ENCODE measurements around the gene CCDC127.
"Not testable (repeated sequence)": the region's sequence is repeated elsewhere in the genome, so short reads cannot be mapped to it uniquely, and the experiment has no call there.

CCDC127 gene, protein sequence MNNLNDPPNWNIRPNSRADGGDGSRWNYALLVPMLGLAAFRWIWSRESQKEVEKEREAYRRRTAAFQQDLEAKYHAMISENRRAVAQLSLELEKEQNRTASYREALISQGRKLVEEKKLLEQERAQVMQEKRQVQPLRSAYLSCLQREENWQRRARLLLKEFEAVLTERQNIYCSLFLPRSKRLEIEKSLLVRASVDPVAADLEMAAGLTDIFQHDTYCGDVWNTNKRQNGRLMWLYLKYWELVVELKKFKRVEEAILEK

DNA sequence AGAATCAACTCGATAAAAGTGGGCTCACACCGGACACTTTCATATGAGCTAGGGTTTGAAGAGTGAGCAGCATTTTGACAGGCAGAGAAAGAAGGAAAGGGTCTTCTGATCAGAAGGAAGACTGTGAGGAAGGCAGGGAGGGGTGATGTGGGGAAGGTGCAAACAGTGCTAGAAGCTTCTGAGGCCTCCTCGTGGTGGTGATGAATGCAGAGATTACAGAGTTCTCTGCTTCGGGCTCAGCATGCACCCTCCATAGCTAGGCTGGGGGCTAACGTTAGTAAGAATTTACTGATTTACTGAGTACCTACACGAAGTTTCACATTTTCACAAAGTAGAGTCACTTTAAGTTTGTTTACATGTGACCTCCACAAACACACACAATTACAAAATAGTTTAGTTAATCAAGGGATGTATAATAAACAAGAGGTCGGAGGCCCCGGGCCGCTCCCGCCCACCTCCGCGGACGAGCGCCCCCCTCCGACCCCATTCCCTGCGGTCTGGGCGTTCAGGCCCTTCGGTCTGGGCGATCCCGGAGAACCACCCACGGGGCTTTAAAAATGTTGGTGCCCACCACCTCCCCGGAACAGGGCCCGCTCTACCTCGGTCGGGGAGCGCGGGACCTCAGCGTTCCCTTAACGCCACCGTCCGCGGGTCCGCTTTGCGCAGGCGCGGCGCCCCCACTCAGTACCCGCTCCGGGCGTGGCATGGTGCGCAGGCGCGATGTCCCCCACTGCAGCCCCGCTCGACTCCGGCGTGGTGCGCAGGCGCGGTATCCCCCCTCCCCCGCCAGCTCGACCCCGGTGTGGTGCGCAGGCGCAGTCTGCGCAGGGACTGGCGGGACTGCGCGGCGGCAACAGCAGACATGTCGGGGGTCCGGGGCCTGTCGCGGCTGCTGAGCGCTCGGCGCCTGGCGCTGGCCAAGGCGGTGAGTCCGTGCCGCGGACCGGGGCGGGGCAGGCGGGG is at the start of gene CCDC127, which contains the start of gene SDHA:
TSS of gene CCDC127 (minus strand) at position 660 of the 963 bp plus-strand sequence. CDS start 1,304 bp downstream, outside the sequence.
TSS of gene SDHA (plus strand) at position 827 of the 963 bp plus-strand sequence. CDS start at position 863, 36 bp downstream.
- H3K27me3 Mint-ChIP-seq (ENCODE audit: low read depth, poor library complexity), result not testable (repeated sequence)
- peak within 1 kb of the TSS; percentile 66 for H3K27ac Mint-ChIP-seq

DNA sequence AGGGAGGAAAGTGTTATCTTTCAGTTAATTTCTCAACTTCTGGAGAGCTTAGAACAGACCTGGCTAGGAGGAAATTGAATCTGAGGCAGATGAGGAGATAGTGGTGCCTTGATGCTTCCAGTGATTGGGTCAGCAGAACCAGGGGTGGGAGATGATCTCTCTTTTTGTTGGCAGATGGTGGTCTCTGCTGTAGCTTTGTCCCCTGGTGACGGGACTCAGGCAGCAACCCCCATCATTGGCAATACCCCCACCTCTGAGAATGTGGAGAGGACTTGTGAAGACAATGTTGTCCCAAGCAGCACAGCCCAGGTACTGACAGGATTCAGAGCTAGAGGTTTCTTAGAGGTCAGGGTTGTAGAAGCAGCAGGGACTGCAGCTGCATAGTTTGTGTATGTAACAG is 49.8 kb upstream of the CCDC127 start:
- no peak for TF ChIP-seq CTCF (IDR thresholded peaks at IDR 0.05)
- Mint-ChIP-seq H3K4me3 (no peak overlapping the region), H3K4me1 (peaks cover 26% of the 10 kb centered on the region), H3K9me3 (no peaks in the 10 kb centered on the region), H3K36me3 (ENCODE audit: low read depth) (peaks cover 17% of the 10 kb centered on the region), H3K27me3 (ENCODE audit: low read depth, poor library complexity) (no peaks in the 10 kb centered on the region), H3K27ac (peak overlapping the region; percentile 30)
- DNase-seq, result no peak

More for the DNA sequence above, at the start of gene CCDC127, which contains the start of gene SDHA:
- DNase-seq, result peak; percentile 100
- H3K4me1 Mint-ChIP-seq, result peaks cover 56% of the 10 kb centered on the region
- not testable (repeated sequence) for H3K9me3 Mint-ChIP-seq
- peak within 1 kb of the TSS; percentile 93 for H3K4me3 Mint-ChIP-seq
- peak; percentile 22 for TF ChIP-seq CTCF (IDR thresholded peaks at IDR 0.05)
- peaks cover 23% of the 10 kb centered on the region for H3K36me3 Mint-ChIP-seq (ENCODE audit: low read depth)

- H3K9me3 Mint-ChIP-seq, H3K27ac Mint-ChIP-seq: not testable (repeated sequence)
- H3K4me1 Mint-ChIP-seq, result peaks cover 18% of the 10 kb centered on the region
Observed at GRCh38 chr5:266311-267026, 48.5 kb upstream of the CCDC127 start.

GRCh38 chr5:264338-264737 is 46.4 kb upstream of the CCDC127 start:
- Mint-ChIP-seq H3K36me3 (ENCODE audit: low read depth) (peaks cover 29% of the 10 kb centered on the region), H3K4me3 (no peak overlapping the region), H3K4me1 (peaks cover 3% of the 10 kb centered on the region), H3K27me3 (ENCODE audit: low read depth, poor library complexity) (peaks cover 4% of the 10 kb centered on the region), H3K27ac (no peak overlapping the region), H3K9me3 (peaks cover 10% of the 10 kb centered on the region)
- no peak for DNase-seq
- no peak for TF ChIP-seq CTCF (IDR thresholded peaks at IDR 0.05)

More at GRCh38 chr5:266311-267026, 48.5 kb upstream of the CCDC127 start:
- DNase-seq; H3K4me3 Mint-ChIP-seq; H3K27me3 Mint-ChIP-seq (ENCODE audit: low read depth, poor library complexity): not testable (repeated sequence)
- H3K36me3 Mint-ChIP-seq (ENCODE audit: low read depth), result peaks cover 26% of the 10 kb centered on the region

DNA sequence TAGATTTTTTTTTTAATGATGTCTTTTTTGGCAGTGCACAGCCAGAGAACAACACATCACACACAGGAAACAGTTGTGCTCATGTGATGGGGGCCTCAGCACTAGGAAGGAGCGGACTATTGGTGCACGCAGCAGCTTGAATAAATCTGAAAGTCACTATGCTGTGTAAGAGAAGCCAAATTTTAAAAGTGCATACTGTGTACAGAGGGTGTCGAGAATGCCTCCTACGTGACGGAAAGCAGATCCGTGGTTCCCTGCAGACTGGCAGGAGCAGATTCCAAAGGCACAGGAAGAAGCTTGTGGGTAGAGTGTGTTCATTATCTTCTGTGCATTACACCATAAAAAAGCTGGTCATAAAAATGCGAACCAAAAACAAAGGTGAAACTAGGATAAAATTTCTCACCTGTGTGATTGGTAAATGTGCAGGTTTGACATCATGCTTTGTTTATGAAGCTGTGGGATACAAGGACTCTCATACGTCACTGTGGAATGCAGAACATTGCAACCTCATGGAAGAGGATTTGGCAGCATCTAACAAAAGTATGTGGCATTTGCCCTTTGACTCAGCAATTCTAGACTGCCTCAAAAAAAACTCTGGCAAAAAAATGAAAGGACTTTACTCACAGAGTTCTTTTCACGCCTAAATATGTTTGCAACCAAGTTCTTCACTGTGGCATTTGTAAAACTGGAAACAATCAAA is 45.5 kb upstream of the CCDC127 start:
- peaks cover 34% of the 10 kb centered on the region for H3K36me3 Mint-ChIP-seq (ENCODE audit: low read depth)
- not testable (repeated sequence) for H3K4me3 Mint-ChIP-seq; DNase-seq; H3K27me3 Mint-ChIP-seq (ENCODE audit: low read depth, poor library complexity); H3K27ac Mint-ChIP-seq; H3K4me1 Mint-ChIP-seq
- peaks cover 15% of the 10 kb centered on the region for H3K9me3 Mint-ChIP-seq

DNA sequence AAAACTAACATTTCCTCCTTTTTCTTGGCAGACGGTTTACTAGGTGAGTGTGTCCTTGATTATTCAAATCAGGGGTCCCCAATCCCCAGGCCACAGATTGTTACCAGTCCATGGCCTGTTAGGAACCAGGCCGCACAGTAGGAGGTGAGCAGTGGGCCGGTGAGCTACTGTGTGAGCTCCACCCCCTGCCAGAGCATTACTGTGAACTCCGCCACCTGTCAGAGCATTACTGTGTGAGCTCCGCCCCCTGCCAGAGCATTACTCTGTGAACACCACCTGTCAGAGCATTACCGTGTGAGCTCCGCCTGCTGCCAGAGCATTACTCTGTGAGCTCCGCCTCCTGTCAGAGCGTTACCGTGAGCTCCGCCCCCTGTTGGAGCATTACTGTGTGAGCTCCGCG is 39.2 kb upstream of the CCDC127 start:
- Mint-ChIP-seq H3K36me3 (ENCODE audit: low read depth) (peaks cover 59% of the 10 kb centered on the region), H3K27ac (no peak overlapping the region), H3K27me3 (ENCODE audit: low read depth, poor library complexity) (peaks cover 10% of the 10 kb centered on the region), H3K9me3 (peaks cover 27% of the 10 kb centered on the region), H3K4me1 (no peaks in the 10 kb centered on the region), H3K4me3 (no peak overlapping the region)
- DNase-seq, result no peak
- TF ChIP-seq CTCF (IDR thresholded peaks at IDR 0.05), result no peak

GRCh38 chr5:256347-256746 is 38.4 kb upstream of the CCDC127 start:
- not testable (repeated sequence) for DNase-seq; H3K4me3 Mint-ChIP-seq; H3K4me1 Mint-ChIP-seq; H3K27ac Mint-ChIP-seq; H3K27me3 Mint-ChIP-seq (ENCODE audit: low read depth, poor library complexity)
- peaks cover 53% of the 10 kb centered on the region for H3K36me3 Mint-ChIP-seq (ENCODE audit: low read depth)
- H3K9me3 Mint-ChIP-seq, result peaks cover 22% of the 10 kb centered on the region

- H3K27ac Mint-ChIP-seq; H3K4me1 Mint-ChIP-seq; H3K27me3 Mint-ChIP-seq (ENCODE audit: low read depth, poor library complexity); H3K4me3 Mint-ChIP-seq; DNase-seq: not testable (repeated sequence)
- H3K36me3 Mint-ChIP-seq (ENCODE audit: low read depth), result peaks cover 53% of the 10 kb centered on the region
- H3K9me3 Mint-ChIP-seq, result peaks cover 21% of the 10 kb centered on the region
Observed at GRCh38 chr5:255116-255515, 37.2 kb upstream of the CCDC127 start.

DNA sequence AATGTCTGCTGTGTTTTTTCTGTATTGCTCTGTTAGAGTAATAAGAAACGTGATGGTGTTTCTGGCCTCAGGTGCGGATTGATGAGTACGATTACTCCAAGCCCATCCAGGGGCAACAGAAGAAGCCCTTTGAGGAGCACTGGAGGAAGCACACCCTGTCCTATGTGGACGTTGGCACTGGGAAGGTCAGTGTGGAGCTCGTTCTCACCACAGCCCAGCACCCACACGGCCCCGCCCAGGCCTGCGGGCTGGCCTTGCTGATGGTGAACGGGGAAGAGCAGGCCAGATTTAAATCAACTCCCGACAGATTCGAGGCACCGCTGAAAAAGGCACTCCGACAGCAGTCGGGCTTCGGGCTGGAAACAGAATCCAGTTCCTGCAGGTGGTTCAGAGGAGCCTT is 36.4 kb upstream of the CCDC127 start:
- not testable (repeated sequence) for DNase-seq; H3K4me3 Mint-ChIP-seq; H3K27me3 Mint-ChIP-seq (ENCODE audit: low read depth, poor library complexity); H3K27ac Mint-ChIP-seq; H3K4me1 Mint-ChIP-seq
- H3K9me3 Mint-ChIP-seq, result peaks cover 24% of the 10 kb centered on the region
- H3K36me3 Mint-ChIP-seq (ENCODE audit: low read depth), result peaks cover 61% of the 10 kb centered on the region

All from nephron progenitor cell (in vitro differentiated cells).